Activated CD8-positive, alpha-beta memory T cell treated with anti-CD3 and anti-CD28 coated beads for 24 hours (primary cell): ENCODE measurements around the gene GHR.

Source experiments
- DNase-seq: peaks from one replicate; pipeline ENCODE4 v3.0.0-alpha.2; 2020

The GHR gene

GRCh38 chr5:42518595-42519221 lies 95.5 kb downstream of the GHR start:
- DNase-seq, result no peak

GRCh38 chr5:42520203-42520602 lies 97.0 kb downstream of the GHR start:
- DNase-seq, result no peak

GRCh38 chr5:42520957-42521356 lies 97.7 kb downstream of the GHR start:
- no peak for DNase-seq

GRCh38 chr5:42521406-42521805 lies 98.2 kb downstream of the GHR start:
- DNase-seq, result no peak

- DNase-seq, result no peak
These were observed 99.5 kb downstream of the GHR start for GRCh38 chr5:42522783-42523182.

- DNase-seq, result no peak
These were observed 102.9 kb downstream of the GHR start for GRCh38 chr5:42526179-42526578.

GRCh38 chr5:42531611-42532010 lies 108.4 kb downstream of the GHR start:
- DNase-seq, result no peak

- DNase-seq, result no peak
These were observed 118.9 kb downstream of the GHR start for GRCh38 chr5:42542106-42542505.

- DNase-seq, result no peak
These were observed 120.5 kb downstream of the GHR start for GRCh38 chr5:42543774-42544173.

GRCh38 chr5:42545038-42545437 lies 121.8 kb downstream of the GHR start:
- no peak for DNase-seq

- no peak for DNase-seq
These were observed 123.9 kb downstream of the GHR start for GRCh38 chr5:42547141-42547540.

GRCh38 chr5:42547894-42548293 lies 124.7 kb downstream of the GHR start:
- no peak for DNase-seq

- DNase-seq, result no peak
These were observed 129.4 kb downstream of the GHR start for GRCh38 chr5:42552597-42552996.

- DNase-seq, result no peak
These were observed 130.2 kb downstream of the GHR start for GRCh38 chr5:42553461-42553860.

GRCh38 chr5:42555010-42555409 lies 131.8 kb downstream of the GHR start:
- no peak for DNase-seq

GRCh38 chr5:42555797-42556196 lies 132.6 kb downstream of the GHR start:
- no peak for DNase-seq

- no peak for DNase-seq
These were observed 134.4 kb downstream of the GHR start for GRCh38 chr5:42557689-42558088.

- DNase-seq, result no peak
These were observed 138.4 kb downstream of the GHR start for GRCh38 chr5:42561656-42562055.

- no peak for DNase-seq
These were observed 141.6 kb downstream of the GHR start for GRCh38 chr5:42564689-42565356.

GRCh38 chr5:42566652-42567295 lies 143.5 kb downstream of the GHR start:
- DNase-seq, result no peak

GRCh38 chr5:42569325-42569724 lies 146.1 kb downstream of the GHR start:
- no peak for DNase-seq

- DNase-seq, result no peak
These were observed 146.8 kb downstream of the GHR start for GRCh38 chr5:42569953-42570548.

GRCh38 chr5:42570966-42571960 lies 148.0 kb downstream of the GHR start:
- DNase-seq, result no peak
